ENCODE data around the gene NUP205.

The NUP205 gene

DNA sequence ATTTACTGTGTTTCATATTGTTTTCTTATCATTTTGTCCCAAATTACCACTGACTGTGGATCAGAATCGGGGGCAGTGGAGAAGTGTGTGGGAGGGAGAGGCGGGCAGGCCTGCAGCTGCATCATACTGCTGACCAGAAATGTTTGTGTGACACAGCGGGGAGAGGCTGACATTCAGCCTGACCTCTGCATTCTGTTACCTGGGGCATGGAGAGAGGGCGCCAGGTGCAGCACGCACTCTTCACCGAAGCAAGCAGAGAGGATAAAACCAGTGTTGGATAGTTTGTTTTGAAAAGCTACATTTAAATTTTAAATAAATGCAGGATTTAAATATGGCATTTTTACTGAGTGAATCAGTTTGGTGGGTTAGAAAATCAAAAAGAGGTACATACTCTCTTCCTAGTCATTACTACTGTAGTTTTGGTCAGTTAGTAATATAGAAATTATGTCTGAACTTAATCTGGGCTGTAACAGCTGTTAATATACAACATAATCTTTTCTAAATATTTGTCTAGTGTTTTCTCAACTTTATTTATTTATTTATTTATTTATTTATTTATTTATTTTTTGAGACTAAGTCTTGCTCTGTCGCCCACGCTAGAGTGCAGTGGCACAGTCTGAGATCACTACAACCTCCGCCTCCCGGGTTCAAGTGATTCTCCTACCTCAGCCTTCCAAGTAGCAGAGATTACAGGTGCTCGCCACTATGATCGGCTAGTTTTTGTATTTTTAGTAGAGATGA is 95.8 kb downstream of the NUP205 start (continued):
- no peak for TF ChIP-seq ZNF670 (tag by site-specific recombination; IDR thresholded peaks at IDR 0.05; ENCODE audit: low read depth)
- TF ChIP-seq KLF1 (tag by site-specific recombination; IDR thresholded peaks at IDR 0.05): no peak
- TF ChIP-seq ZNF157 (tag by site-specific recombination; IDR thresholded peaks at IDR 0.05): no peak
- TF ChIP-seq, protein P1, sequence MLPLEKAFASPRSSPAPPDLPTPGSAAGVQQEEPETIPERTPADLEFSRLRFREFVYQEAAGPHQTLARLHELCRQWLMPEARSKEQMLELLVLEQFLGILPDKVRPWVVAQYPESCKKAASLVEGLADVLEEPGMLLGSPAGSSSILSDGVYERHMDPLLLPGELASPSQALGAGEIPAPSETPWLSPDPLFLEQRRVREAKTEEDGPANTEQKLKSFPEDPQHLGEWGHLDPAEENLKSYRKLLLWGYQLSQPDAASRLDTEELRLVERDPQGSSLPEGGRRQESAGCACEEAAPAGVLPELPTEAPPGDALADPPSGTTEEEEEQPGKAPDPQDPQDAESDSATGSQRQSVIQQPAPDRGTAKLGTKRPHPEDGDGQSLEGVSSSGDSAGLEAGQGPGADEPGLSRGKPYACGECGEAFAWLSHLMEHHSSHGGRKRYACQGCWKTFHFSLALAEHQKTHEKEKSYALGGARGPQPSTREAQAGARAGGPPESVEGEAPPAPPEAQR (tag by site-specific recombination; IDR thresholded peaks at IDR 0.05): no peak
- TF ChIP-seq, protein P2, sequence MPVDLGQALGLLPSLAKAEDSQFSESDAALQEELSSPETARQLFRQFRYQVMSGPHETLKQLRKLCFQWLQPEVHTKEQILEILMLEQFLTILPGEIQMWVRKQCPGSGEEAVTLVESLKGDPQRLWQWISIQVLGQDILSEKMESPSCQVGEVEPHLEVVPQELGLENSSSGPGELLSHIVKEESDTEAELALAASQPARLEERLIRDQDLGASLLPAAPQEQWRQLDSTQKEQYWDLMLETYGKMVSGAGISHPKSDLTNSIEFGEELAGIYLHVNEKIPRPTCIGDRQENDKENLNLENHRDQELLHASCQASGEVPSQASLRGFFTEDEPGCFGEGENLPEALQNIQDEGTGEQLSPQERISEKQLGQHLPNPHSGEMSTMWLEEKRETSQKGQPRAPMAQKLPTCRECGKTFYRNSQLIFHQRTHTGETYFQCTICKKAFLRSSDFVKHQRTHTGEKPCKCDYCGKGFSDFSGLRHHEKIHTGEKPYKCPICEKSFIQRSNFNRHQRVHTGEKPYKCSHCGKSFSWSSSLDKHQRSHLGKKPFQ (tag by site-specific recombination; IDR thresholded peaks at IDR 0.05): peak; percentile 53; the same call in 1 of the 2 replicates
- TF ChIP-seq ZNF664 (tag by site-specific recombination; IDR thresholded peaks at IDR 0.05): peak; percentile 82
- TF ChIP-seq ZBTB1 (tag by site-specific recombination; IDR thresholded peaks at IDR 0.05): peak; percentile 77; the same call in 1 of the 2 replicates
- no peak for TF ChIP-seq HOXD13 (CRISPR knock-in tag; IDR thresholded peaks at IDR 0.05; ENCODE audit: borderline replicate concordance)
- TF ChIP-seq ZNF521 (tag by site-specific recombination; IDR thresholded peaks at IDR 0.05): no peak
- no peak for TF ChIP-seq ZNF626 (tag by site-specific recombination; IDR thresholded peaks at IDR 0.05)
- TF ChIP-seq ZEB2 (tag by site-specific recombination; IDR thresholded peaks at IDR 0.05): peak; percentile 60; the same call in 1 of the 2 replicates
- TF ChIP-seq HOXC10 (CRISPR knock-in tag; IDR thresholded peaks at IDR 0.05): no peak
- no peak for TF ChIP-seq ZNF391 (tag by site-specific recombination; IDR thresholded peaks at IDR 0.05; ENCODE audit: borderline replicate concordance, low read depth)
- no peak for TF ChIP-seq ZSCAN30 (tag by site-specific recombination; IDR thresholded peaks at IDR 0.05)
- no peak for TF ChIP-seq ZNF324 (tag by site-specific recombination; IDR thresholded peaks at IDR 0.05)
- TF ChIP-seq, protein P3, sequence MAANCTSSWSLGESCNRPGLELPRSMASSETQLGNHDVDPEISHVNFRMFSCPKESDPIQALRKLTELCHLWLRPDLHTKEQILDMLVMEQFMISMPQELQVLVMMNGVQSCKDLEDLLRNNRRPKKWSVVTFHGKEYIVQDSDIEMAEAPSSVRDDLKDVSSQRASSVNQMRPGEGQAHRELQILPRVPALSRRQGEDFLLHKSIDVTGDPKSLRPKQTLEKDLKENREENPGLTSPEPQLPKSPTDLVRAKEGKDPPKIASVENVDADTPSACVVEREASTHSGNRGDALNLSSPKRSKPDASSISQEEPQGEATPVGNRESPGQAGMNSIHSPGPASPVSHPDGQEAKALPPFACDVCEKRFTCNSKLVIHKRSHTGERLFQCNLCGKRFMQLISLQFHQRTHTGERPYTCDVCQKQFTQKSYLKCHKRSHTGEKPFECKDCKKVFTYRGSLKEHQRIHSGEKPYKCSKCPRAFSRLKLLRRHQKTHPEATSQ (tag by site-specific recombination; IDR thresholded peaks at IDR 0.05): no peak
- TF ChIP-seq ZXDB (tag by site-specific recombination; IDR thresholded peaks at IDR 0.05): peak; percentile 88
- peak; percentile 43; the same call in 1 of the 2 replicates for TF ChIP-seq KLF7 (tag by site-specific recombination; IDR thresholded peaks at IDR 0.05; ENCODE audit: borderline replicate concordance)
- TF ChIP-seq ZNF174 (tag by site-specific recombination; IDR thresholded peaks at IDR 0.05): no peak
- no peak for TF ChIP-seq ZNF701 (tag by site-specific recombination; IDR thresholded peaks at IDR 0.05)
- no peak for TF ChIP-seq SCRT2 (tag by site-specific recombination; IDR thresholded peaks at IDR 0.05)
- TF ChIP-seq ZNF350 (tag by site-specific recombination; IDR thresholded peaks at IDR 0.05): no peak
- TF ChIP-seq REST (tag by site-specific recombination; IDR thresholded peaks at IDR 0.05): peak; percentile 84
- peak; percentile 88 for TF ChIP-seq ZNF558 (tag by site-specific recombination; IDR thresholded peaks at IDR 0.05)
- peak; percentile 59; the same call in 1 of the 2 replicates for TF ChIP-seq ZFP3 (tag by site-specific recombination; IDR thresholded peaks at IDR 0.05; ENCODE audit: low read depth)
- no peak for TF ChIP-seq ZNF211 (tag by site-specific recombination; IDR thresholded peaks at IDR 0.05; ENCODE audit: low read depth)
- TF ChIP-seq ZNF624 (tag by site-specific recombination; IDR thresholded peaks at IDR 0.05): no peak
- TF ChIP-seq OSR2 (tag by site-specific recombination; IDR thresholded peaks at IDR 0.05): no peak; the same call in 1 of the 2 replicates
- TF ChIP-seq ZNF175 (tag by site-specific recombination; IDR thresholded peaks at IDR 0.05): no peak
- no peak for TF ChIP-seq ZNF677 (tag by site-specific recombination; IDR thresholded peaks at IDR 0.05)
- TF ChIP-seq, protein P4, sequence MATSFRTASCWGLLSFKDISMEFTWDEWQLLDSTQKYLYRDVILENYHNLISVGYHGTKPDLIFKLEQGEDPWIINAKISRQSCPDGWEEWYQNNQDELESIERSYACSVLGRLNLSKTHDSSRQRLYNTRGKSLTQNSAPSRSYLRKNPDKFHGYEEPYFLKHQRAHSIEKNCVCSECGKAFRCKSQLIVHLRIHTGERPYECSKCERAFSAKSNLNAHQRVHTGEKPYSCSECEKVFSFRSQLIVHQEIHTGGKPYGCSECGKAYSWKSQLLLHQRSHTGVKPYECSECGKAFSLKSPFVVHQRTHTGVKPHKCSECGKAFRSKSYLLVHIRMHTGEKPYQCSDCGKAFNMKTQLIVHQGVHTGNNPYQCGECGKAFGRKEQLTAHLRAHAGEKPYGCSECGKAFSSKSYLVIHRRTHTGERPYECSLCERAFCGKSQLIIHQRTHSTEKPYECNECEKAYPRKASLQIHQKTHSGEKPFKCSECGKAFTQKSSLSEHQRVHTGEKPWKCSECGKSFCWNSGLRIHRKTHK (tag by site-specific recombination; IDR thresholded peaks at IDR 0.05): no peak
- peak; percentile 97 for TF ChIP-seq ZNF140 (tag by site-specific recombination; IDR thresholded peaks at IDR 0.05)
- peak; percentile 51; the same call in 1 of the 2 replicates for TF ChIP-seq ZNF121 (tag by site-specific recombination; IDR thresholded peaks at IDR 0.05)

All from HEK293 (cell line).